ENCODE measurements around the gene SCAPER. TPM values are rescaled to one million over a fixed set of nuclear protein-coding genes. Genes with fewer than 3 reads are reported as not detected.

Gene SCAPER
- total RNA-seq, 1 donor from 2014 or later: 22.8 TPM

DNA sequence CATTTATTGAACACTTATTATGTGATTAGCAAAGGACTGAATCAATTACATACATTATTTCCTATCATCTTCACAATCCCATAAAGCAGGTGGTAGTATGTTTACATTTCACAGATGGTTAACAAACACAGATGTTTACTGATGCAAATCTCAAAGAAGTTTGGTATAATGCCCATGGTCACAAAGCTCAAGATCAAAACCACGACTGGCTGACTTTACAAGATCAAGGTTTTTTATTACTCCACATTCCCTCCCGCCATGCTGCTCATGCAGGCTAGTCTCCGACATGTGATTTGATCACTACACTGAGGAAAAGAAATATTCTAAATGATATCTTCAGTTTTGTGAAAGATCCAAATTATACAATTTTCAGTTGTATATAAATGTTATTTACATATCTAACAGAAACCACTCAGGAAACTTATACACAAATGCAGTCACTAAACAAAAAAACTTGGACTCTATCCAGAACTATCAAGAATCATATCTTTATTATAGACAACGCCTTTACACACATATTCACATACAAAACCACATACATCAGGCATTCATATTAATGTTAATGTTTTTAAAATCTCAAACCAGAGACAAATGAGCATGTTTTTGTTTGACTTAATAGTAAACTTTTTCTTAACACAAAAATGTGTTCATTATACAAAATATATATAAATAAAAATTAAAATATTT, 235.5 kb downstream of the SCAPER start:
- Mint-ChIP-seq H3K27ac (no peak overlapping the region), H3K4me3 (ENCODE audit: low read depth) (no peak overlapping the region), H3K9me3 (no peaks in the 10 kb centered on the region), H3K27me3 (ENCODE audit: low read depth) (peaks cover 2% of the 10 kb centered on the region), H3K4me1 (ENCODE audit: low read depth) (no peaks in the 10 kb centered on the region), H3K36me3 (ENCODE audit: low read depth) (no peaks in the 10 kb centered on the region)
- DNase-seq (ENCODE audit: low spot score): no peak
- intact Hi-C loops (cut with micrococcal nuclease): no loop called here

DNA sequence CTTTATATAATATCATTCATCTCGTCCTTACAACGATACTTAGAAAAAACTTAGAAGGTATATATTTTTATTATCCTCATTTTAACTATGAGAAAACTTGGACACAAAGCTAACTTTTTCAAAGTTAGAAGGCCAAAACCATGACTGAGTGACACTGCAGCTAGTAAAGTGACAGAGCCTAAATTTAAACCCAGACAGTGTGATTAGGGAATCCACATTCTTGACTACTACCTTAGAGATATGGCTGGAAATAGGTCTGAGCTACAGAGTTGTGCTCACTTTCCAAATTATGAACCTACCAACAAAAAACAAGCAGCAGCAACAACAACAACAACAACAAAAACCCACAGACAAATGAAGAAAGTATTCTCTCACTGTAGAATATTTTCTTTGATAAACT, 236.2 kb downstream of the SCAPER start:
- Mint-ChIP-seq H3K4me3 (ENCODE audit: low read depth) (no peak overlapping the region), H3K27me3 (ENCODE audit: low read depth) (peaks cover 2% of the 10 kb centered on the region), H3K27ac (no peak overlapping the region), H3K36me3 (ENCODE audit: low read depth) (no peaks in the 10 kb centered on the region), H3K4me1 (ENCODE audit: low read depth) (no peaks in the 10 kb centered on the region), H3K9me3 (no peaks in the 10 kb centered on the region)
- no peak for DNase-seq (ENCODE audit: low spot score)
- intact Hi-C loops (cut with micrococcal nuclease): no loop called here

DNA sequence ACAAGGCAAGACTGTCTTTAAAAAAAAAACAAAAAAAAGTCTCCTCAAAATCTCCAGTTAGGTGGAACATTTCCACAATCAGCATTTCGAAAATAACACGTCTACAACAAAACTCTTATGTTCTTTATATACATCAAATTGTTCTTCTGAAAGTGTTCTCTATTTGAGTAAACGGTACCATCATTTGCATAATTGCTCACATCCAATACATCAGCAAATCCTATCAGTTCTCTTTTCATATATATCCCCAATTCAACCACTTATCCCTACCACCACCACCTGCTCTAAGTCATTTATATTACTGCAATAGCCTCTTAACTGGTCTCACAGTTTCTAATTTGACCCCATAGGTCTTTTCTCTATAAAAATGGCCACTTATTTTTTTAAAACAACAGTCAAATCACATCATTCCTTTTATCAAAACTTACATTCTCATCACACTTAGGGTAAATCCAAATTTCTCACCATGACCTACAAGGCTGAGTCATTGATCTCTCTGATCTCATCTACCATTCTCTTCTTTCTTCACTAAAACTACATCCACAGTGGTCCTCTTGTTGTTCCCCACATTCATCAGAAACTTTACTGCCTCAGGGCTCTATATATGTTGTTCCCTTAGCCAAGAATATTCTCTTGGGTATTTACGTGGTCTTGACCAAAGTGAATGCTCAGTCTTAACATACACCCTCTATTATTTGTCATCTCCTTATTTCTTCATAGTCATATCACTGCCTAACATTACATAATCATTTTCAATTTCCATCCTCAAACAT, 237.0 kb downstream of the SCAPER start:
- Mint-ChIP-seq H3K27ac (no peak overlapping the region), H3K4me3 (ENCODE audit: low read depth) (no peak overlapping the region), H3K4me1 (ENCODE audit: low read depth) (no peaks in the 10 kb centered on the region), H3K9me3 (no peaks in the 10 kb centered on the region), H3K27me3 (ENCODE audit: low read depth) (peaks cover 1% of the 10 kb centered on the region), H3K36me3 (ENCODE audit: low read depth) (no peaks in the 10 kb centered on the region)
- no peak for DNase-seq (ENCODE audit: low spot score)
- intact Hi-C loops (cut with micrococcal nuclease): no loop called here

DNA sequence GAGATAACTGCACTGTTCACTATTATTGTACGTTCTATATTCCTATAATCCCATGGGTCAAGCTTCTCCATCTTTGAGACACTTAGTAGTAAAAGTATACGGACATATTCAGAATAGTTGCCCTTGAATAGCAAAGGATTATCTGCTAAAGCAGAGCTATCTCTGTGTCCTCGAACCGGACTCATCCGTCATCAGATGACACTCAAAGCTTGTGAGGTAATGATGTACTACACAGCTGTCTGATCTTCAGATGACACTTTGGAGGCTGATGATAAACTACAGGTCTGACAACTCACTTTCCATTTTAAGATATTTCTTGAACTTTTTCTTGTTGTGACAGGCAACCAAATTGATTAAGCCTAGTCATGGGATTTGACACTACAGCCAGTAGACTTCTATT, 240.2 kb downstream of the SCAPER start:
- no peaks in the 10 kb centered on the region for H3K27me3 Mint-ChIP-seq (ENCODE audit: low read depth)
- intact Hi-C loops (cut with micrococcal nuclease): no loop called here
- peaks cover 12% of the 10 kb centered on the region for H3K36me3 Mint-ChIP-seq (ENCODE audit: low read depth)
- peaks cover 8% of the 10 kb centered on the region for H3K9me3 Mint-ChIP-seq
- no peak for DNase-seq (ENCODE audit: low spot score)
- no peaks in the 10 kb centered on the region for H3K4me1 Mint-ChIP-seq (ENCODE audit: low read depth)
- H3K27ac Mint-ChIP-seq: no peak overlapping the region
- no peak overlapping the region for H3K4me3 Mint-ChIP-seq (ENCODE audit: low read depth)

DNA sequence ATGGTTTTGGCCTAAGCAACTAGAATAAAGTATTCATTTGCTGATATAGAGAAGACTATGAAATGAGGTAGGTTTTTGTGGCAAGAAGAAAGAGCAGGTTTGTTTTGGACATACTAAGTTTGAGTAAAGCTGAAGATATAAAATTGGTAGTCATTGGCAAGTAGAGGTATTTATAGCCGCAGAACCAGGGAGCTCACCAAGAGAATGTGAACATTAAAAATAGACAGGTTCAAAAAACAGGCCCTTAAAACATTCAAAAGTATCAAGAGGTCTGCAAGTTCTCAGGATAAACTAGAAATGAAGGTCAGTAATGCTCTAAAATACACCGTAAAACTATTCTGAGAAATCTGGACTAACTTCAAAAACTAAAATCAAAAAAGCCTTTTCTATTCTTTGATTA, 240.7 kb downstream of the SCAPER start:
- no peaks in the 10 kb centered on the region for H3K27me3 Mint-ChIP-seq (ENCODE audit: low read depth)
- DNase-seq (ENCODE audit: low spot score): no peak
- peaks cover 10% of the 10 kb centered on the region for H3K9me3 Mint-ChIP-seq
- intact Hi-C loops (cut with micrococcal nuclease): no loop called here
- H3K4me1 Mint-ChIP-seq (ENCODE audit: low read depth): no peaks in the 10 kb centered on the region
- H3K4me3 Mint-ChIP-seq (ENCODE audit: low read depth): no peak overlapping the region
- H3K36me3 Mint-ChIP-seq (ENCODE audit: low read depth): peaks cover 14% of the 10 kb centered on the region
- H3K27ac Mint-ChIP-seq: no peak overlapping the region

DNA sequence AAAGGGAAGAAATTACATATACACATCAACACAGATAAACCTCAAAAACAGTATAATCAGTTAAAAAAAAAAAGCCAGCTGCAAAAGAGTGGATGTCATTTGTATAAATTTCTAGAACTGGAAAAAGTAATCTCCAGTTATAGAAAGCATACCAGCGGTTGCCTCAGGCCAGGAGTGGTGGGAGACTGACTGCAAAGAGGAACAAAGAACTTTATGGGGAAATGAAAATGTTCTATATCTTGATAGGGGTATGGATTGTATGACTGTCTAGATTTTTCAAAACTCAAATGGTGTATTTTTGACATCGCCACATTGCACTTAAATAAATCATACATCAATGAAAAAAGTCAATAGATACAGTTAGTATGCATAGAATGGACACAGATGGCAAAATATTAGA, 241.6 kb downstream of the SCAPER start:
- peaks cover 10% of the 10 kb centered on the region for H3K9me3 Mint-ChIP-seq
- H3K36me3 Mint-ChIP-seq (ENCODE audit: low read depth): peaks cover 18% of the 10 kb centered on the region
- no peak overlapping the region for H3K4me3 Mint-ChIP-seq (ENCODE audit: low read depth)
- no peak for DNase-seq (ENCODE audit: low spot score)
- no peaks in the 10 kb centered on the region for H3K4me1 Mint-ChIP-seq (ENCODE audit: low read depth)
- H3K27me3 Mint-ChIP-seq (ENCODE audit: low read depth): no peaks in the 10 kb centered on the region
- intact Hi-C loops (cut with micrococcal nuclease): no loop called here
- no peak overlapping the region for H3K27ac Mint-ChIP-seq

DNA sequence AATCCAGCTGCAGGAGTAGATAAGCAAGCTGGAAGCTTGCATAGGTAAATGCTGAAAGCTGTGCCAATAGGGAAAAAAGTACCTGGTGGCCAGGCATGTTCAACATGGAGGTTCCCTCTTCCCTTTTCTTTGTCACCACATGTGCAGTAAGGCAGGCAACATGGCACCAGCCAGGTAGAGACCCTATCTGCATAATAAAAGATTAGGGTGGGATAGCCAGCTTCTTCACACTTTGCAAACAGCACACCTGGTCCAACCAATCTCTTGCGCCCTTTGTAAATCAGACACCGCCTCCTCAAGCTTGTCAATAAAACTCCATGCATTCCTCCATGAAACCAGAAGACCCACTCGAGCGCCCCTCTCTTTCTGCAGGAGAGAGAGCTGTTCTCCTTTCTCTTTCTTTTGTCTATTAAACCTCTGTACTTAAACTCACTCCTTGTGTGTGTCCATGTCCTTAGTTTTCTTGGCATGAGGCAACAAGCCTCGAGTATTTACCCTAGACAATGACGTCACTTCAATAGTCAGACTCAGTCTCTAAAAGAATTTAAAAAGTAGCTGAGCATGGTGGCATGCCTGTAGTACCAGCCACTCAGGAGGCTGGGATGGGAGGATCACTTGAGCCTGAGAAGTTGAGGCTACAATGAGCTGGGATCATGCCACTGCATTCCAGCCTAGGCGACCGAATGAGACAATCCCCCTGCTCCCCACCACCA, 256.3 kb downstream of the SCAPER start:
- Mint-ChIP-seq H3K27ac (no peak overlapping the region), H3K36me3 (ENCODE audit: low read depth) (peaks cover 23% of the 10 kb centered on the region), H3K4me1 (ENCODE audit: low read depth) (peaks cover 3% of the 10 kb centered on the region), H3K27me3 (ENCODE audit: low read depth) (no peaks in the 10 kb centered on the region), H3K4me3 (ENCODE audit: low read depth) (no peak overlapping the region), H3K9me3 (peaks cover 33% of the 10 kb centered on the region)
- intact Hi-C loops (cut with micrococcal nuclease): no loop called here
- no peak for DNase-seq (ENCODE audit: low spot score)

DNA sequence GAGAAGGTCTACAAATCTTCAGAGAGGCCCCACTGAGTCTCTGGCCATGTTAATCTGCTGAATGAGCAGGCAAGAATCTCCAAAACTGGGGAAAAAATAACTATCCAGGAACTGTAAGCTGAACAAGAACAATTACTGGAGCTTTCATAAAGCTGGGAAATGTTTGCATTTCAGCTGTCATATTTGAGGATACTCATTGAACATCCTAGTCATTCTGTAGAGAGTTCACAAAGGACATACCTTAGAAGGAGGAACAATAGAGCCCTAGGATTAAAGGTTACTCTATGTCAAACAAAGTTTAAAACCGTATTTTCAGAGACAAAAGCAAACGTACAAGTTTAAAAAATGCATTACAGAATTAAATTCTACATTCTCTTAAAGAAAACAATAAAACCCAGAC, 257.5 kb downstream of the SCAPER start:
- peaks cover 20% of the 10 kb centered on the region for H3K9me3 Mint-ChIP-seq
- H3K27ac Mint-ChIP-seq: no peak overlapping the region
- no peak overlapping the region for H3K4me3 Mint-ChIP-seq (ENCODE audit: low read depth)
- H3K27me3 Mint-ChIP-seq (ENCODE audit: low read depth): no peaks in the 10 kb centered on the region
- intact Hi-C loops (cut with micrococcal nuclease): no loop called here
- no peaks in the 10 kb centered on the region for H3K4me1 Mint-ChIP-seq (ENCODE audit: low read depth)
- H3K36me3 Mint-ChIP-seq (ENCODE audit: low read depth): peaks cover 10% of the 10 kb centered on the region
- no peak for DNase-seq (ENCODE audit: low spot score)

DNA sequence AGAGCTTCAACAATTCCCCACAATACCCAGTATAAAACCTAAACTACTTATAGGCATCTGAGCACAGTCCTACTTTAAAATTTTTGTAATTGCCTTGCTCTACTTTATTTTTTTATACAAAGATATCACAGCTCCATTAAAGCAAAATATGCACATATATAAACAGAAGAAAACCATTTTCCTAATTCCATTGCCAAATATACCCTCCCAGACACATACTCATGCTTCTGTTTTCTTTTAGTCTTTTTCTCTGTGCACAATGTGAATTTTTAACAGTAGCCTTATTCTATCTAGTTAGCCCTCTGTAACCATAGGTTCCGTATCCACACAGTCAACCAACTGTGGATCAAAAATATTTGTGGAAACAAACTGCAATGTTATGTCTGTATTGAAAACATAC, 260.5 kb downstream of the SCAPER start:
- no peak for DNase-seq (ENCODE audit: low spot score)
- Mint-ChIP-seq H3K27me3 (ENCODE audit: low read depth) (no peaks in the 10 kb centered on the region), H3K4me3 (ENCODE audit: low read depth) (no peak overlapping the region), H3K27ac (no peak overlapping the region), H3K36me3 (ENCODE audit: low read depth) (peaks cover 5% of the 10 kb centered on the region), H3K4me1 (ENCODE audit: low read depth) (no peaks in the 10 kb centered on the region), H3K9me3 (peaks cover 11% of the 10 kb centered on the region)
- intact Hi-C loops (cut with micrococcal nuclease): loop anchor here (5.0 kb wide), 1 partner anchor 198 kb away; no protein-coding TSS in a partner anchor

DNA sequence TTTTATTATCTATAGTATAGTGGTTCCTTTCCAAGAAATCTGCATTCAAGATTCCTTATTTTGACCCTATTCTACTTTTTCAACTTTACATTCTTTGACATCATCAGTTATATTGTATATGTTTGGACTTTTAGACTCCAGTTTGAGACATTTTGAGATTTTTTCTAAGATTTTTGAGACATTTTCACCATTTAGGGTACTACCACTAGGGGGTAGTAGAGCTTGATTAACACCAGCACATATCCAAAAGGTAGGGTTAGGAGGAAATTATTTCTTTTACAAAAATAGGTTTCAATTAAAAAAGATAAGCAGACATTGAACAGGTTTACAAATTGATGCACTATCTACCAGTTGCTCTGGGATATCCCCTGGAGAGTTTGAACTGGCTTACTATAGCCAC, 262.5 kb downstream of the SCAPER start:
- intact Hi-C loops (cut with micrococcal nuclease): loop anchor here (5.0 kb wide), 1 partner anchor 200 kb away; no protein-coding TSS in a partner anchor
- peaks cover 11% of the 10 kb centered on the region for H3K9me3 Mint-ChIP-seq
- H3K27ac Mint-ChIP-seq: no peak overlapping the region
- H3K36me3 Mint-ChIP-seq (ENCODE audit: low read depth): no peaks in the 10 kb centered on the region
- H3K27me3 Mint-ChIP-seq (ENCODE audit: low read depth): no peaks in the 10 kb centered on the region
- no peak overlapping the region for H3K4me3 Mint-ChIP-seq (ENCODE audit: low read depth)
- no peak for DNase-seq (ENCODE audit: low spot score)
- no peaks in the 10 kb centered on the region for H3K4me1 Mint-ChIP-seq (ENCODE audit: low read depth)

DNA sequence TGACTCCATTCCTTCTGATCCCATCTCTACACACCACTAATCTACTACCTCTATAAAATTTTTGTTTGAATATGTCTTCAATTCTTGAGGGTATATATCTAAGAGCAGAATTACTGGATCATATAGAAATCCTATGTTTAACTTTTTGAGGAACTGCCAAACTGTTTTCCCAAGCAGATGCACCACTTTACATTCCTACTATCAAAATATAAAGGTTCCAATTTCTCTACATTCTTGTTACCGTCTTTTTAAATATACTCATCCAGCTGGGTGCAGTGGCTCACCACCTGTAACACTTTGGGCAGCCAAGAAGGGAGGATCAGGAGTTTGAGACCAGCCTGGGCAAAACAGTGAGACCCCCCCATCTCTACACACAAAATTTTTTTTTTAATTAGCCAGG, 268.0 kb downstream of the SCAPER start:
- Mint-ChIP-seq H3K9me3 (peaks cover 18% of the 10 kb centered on the region), H3K4me3 (ENCODE audit: low read depth) (no peak overlapping the region), H3K27ac (no peak overlapping the region), H3K36me3 (ENCODE audit: low read depth) (peaks cover 6% of the 10 kb centered on the region), H3K4me1 (ENCODE audit: low read depth) (no peaks in the 10 kb centered on the region), H3K27me3 (ENCODE audit: low read depth) (no peaks in the 10 kb centered on the region)
- no peak for DNase-seq (ENCODE audit: low spot score)
- intact Hi-C loops (cut with micrococcal nuclease): no loop called here

DNA sequence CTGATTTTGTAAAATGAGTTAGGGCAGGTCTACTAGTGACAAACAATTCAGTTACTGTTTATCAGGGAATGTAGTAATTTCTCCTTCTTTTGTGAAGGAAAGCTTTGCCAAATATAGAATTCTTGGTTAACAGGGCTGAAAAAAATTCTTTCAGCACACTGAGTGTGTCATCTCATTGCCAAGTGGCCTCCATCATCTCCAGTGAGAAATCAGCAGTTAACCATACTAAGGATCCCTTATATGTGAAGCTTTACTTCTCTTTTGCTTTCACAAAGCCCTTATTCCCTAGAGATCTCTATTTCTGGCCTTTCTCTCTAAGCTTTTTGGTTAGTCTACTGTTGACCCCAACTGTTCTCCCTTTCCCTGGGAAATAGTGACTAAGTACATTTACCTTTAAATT, 269.1 kb downstream of the SCAPER start:
- no peaks in the 10 kb centered on the region for H3K4me1 Mint-ChIP-seq (ENCODE audit: low read depth)
- intact Hi-C loops (cut with micrococcal nuclease): no loop called here
- peaks cover 6% of the 10 kb centered on the region for H3K36me3 Mint-ChIP-seq (ENCODE audit: low read depth)
- H3K27ac Mint-ChIP-seq: no peak overlapping the region
- H3K27me3 Mint-ChIP-seq (ENCODE audit: low read depth): no peaks in the 10 kb centered on the region
- no peak for DNase-seq (ENCODE audit: low spot score)
- H3K4me3 Mint-ChIP-seq (ENCODE audit: low read depth): no peak overlapping the region
- H3K9me3 Mint-ChIP-seq: peaks cover 18% of the 10 kb centered on the region

DNA sequence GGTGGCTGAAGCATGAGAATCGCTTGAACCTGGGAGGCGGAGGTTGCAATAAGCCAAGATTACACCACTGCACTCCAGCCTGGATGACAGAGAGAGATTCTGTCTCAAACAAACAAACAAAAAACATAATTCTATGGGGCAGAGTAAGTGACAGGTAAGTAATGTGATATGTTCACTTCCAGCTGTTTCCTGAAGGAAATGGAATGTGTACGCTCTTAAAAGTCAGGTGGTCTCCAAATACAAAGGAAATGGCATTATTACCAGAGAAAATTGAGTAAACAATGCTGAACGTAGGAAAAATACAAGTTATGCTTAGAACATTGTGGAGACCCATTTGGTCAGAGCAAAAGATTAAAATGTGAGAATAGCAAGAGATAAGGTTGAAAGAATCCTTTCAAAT, 278.5 kb downstream of the SCAPER start:
- Mint-ChIP-seq H3K36me3 (ENCODE audit: low read depth) (no peaks in the 10 kb centered on the region), H3K9me3 (no peaks in the 10 kb centered on the region), H3K4me3 (ENCODE audit: low read depth) (no peak overlapping the region), H3K27me3 (ENCODE audit: low read depth) (no peaks in the 10 kb centered on the region), H3K4me1 (ENCODE audit: low read depth) (no peaks in the 10 kb centered on the region), H3K27ac (no peak overlapping the region)
- DNase-seq (ENCODE audit: low spot score): no peak
- intact Hi-C loops (cut with micrococcal nuclease): no loop called here
